Left lung (tissue), 10 donors: ENCODE data around the gene HMGCL. TPM values are rescaled to one million over a fixed set of nuclear protein-coding genes. Genes with fewer than 3 reads are reported as not detected.
"Not testable (repeated sequence)": the region's sequence is repeated elsewhere in the genome, so short reads cannot be mapped to it uniquely, and the experiment has no call there.

ENCODE experiments used
- ATAC-seq: fragments of 200-7000 bp; cut with Tn5 transposase; one replicate; pipeline ENCODE4 v1.9.1; 2020; ENCODE audit warnings: moderate library complexity
- DNase-seq, 4 donors: peaks; one replicate each; pipeline ENCODE4 v3.0.0-alpha.2; 2013 to 2020
- H3K27ac ChIP-seq, 2 donors: fragments of 200-600 bp; sonication (generic) in 1 of 2; one replicate each; pipeline versions ENCODE4 v1.5.0 to v1.8.0; 2020 to 2021
- H3K27me3 ChIP-seq, 2 donors: fragments of 200-600 bp; sonication (generic) in 1 of 2; one replicate each; pipeline versions ENCODE4 v1.5.0 to v1.8.0; 2020 to 2021
- H3K36me3 ChIP-seq, 2 donors: fragments of 200-600 bp; sonication (generic) in 1 of 2; one replicate each; pipeline versions ENCODE4 v1.5.0 to v1.8.0; 2020 to 2021
- H3K4me1 ChIP-seq, 2 donors: fragments of 200-600 bp; one replicate each; pipeline ENCODE4 v1.8.0; 2021
- H3K4me3 ChIP-seq, 2 donors: fragments of 200-600 bp; sonication (generic) in 1 of 2; one replicate each; pipeline versions ENCODE4 v1.5.0 to v1.8.0; 2020 to 2021; ENCODE audit warnings: mild to moderate bottlenecking in 1 of 2
- H3K9me3 ChIP-seq, 2 donors: fragments of 200-600 bp; sonication (generic) in 1 of 2; one replicate each; pipeline versions ENCODE4 v1.5.0 to v1.8.0; 2020 to 2021
- CTCF ChIP-seq, 2 donors: fragments of 200-600 bp; sonication (generic) in 1 of 2; IDR thresholded peaks; one replicate each; pipeline versions ENCODE4 v1.5.0 to v1.8.0; 2021; ENCODE audit warnings: antibody characterized with exemption in 2 of 2
- intact Hi-C, 2 donors: fragments of 100-400 bp; cut with DNase I; formaldehyde crosslinking; loops; one replicate each; pipeline versions ENCODE4 v1.11.2 to v1.14.2; 2022
- polyA plus RNA-seq, 6 donors: library from polyadenylated mRNA; unstranded; fragments of 120-200 nt; gene quantifications; one replicate each; pipeline ENCODE4 v1.2.1, GENCODE V29; 2013; ENCODE audit not compliant: insufficient read length in 6 of 6
- total RNA-seq, 2 donors: library from RNA; stranded (reverse); fragmentation: NEBNext Ultra II Directional; extraction: Animal tissue kit (Norgen Biotek cat#: 25700); gene quantifications; one replicate each; pipeline ENCODE4 v1.2.1, GENCODE V29; 2021
- donor health status: DM: no; HTN: yes; CAD: no.
- donor health status: DM: no; HTN: no; CAD: no.

Gene HMGCL
- total and polyA plus RNA-seq, 8 donors: 32.3 to 51.3 (median 34.8) TPM

- Histone ChIP-seq H3K4me1 (peaks cover 15 to 42% of the 10 kb centered on the region in 2 donors), H3K27ac (no peak overlapping the region), H3K36me3 (peaks cover 0 to 59% of the 10 kb centered on the region in 2 donors), H3K27me3 (no peaks in the 10 kb centered on the region), H3K4me3 (no peak overlapping the region), H3K9me3 (no peaks in the 10 kb centered on the region)
- ATAC-seq (no peak), DNase-seq (no peak)
- TF ChIP-seq CTCF (IDR thresholded peaks at IDR 0.05): no peak
- intact Hi-C loops: no loop called here
Measured at GRCh38 chr1:23795676-23796465, 29.4 kb downstream of the HMGCL start.

GRCh38 chr1:23794732-23795182, 30.5 kb downstream of the HMGCL start:
- Histone ChIP-seq H3K4me1 (peaks cover 21 to 48% of the 10 kb centered on the region in 2 donors), H3K36me3 (peaks cover 0 to 59% of the 10 kb centered on the region in 2 donors)
- intact Hi-C loops, H3K27ac ChIP-seq, H3K27me3 ChIP-seq, ATAC-seq, H3K9me3 ChIP-seq, H3K4me3 ChIP-seq: not testable (repeated sequence)
- DNase-seq: peak in 1 of 4 donors; percentile 67

- no peak overlapping the region for H3K27ac ChIP-seq
- intact Hi-C loops: no loop called here
- no peak overlapping the region for H3K4me3 ChIP-seq
- ATAC-seq: no peak
- peaks cover 14 to 41% of the 10 kb centered on the region in 2 donors for H3K4me1 ChIP-seq
- no peaks in the 10 kb centered on the region for H3K9me3 ChIP-seq
- peak in 1 of 4 donors; percentile 72 for DNase-seq
- TF ChIP-seq CTCF (IDR thresholded peaks at IDR 0.05): no peak
- peaks cover 0 to 59% of the 10 kb centered on the region in 2 donors for H3K36me3 ChIP-seq
- no peaks in the 10 kb centered on the region for H3K27me3 ChIP-seq
Measured at GRCh38 chr1:23793861-23794731, 31.1 kb downstream of the HMGCL start.

- DNase-seq (peak in 3 of 4 donors; percentile 37 to 90 (median 76)), ATAC-seq (peak; percentile 65)
- Histone ChIP-seq H3K36me3 (peaks cover 0 to 60% of the 10 kb centered on the region in 2 donors), H3K4me3 (no peak overlapping the region), H3K27me3 (no peaks in the 10 kb centered on the region), H3K9me3 (no peaks in the 10 kb centered on the region), H3K4me1 (peaks cover 13 to 33% of the 10 kb centered on the region in 2 donors), H3K27ac (peak overlapping the region in 1 of 2 donors; percentile 23)
- no peak for TF ChIP-seq CTCF (IDR thresholded peaks at IDR 0.05)
- intact Hi-C loops: no loop called here
Measured at GRCh38 chr1:23793018-23793781, 32.0 kb downstream of the HMGCL start.

- Histone ChIP-seq H3K27me3 (no peaks in the 10 kb centered on the region), H3K27ac (peak overlapping the region in 1 of 2 donors; percentile 18), H3K4me3 (peak overlapping the region; percentile 69 to 89), H3K4me1 (peaks cover 13 to 33% of the 10 kb centered on the region in 2 donors), H3K36me3 (peaks cover 0 to 60% of the 10 kb centered on the region in 2 donors), H3K9me3 (no peaks in the 10 kb centered on the region)
- intact Hi-C loops: no loop called here
- TF ChIP-seq CTCF (IDR thresholded peaks at IDR 0.05): no peak
- DNase-seq (no peak), ATAC-seq (no peak)
Measured at GRCh38 chr1:23792151-23792945, 32.9 kb downstream of the HMGCL start.
